HepG2 (cell line): Measurements from ENCODE around the gene IRF3. TPM values are rescaled to one million over a fixed set of nuclear protein-coding genes. Genes with fewer than 3 reads are reported as not detected.

Experiments
- ATAC-seq: fragments of 200-7000 bp; cut with Tn5 transposase; 3 replicates; pipeline ENCODE4 v1.9.1; 2020; ENCODE audit warnings: mild to moderate bottlenecking, moderate library complexity
- BruUV-seq: library from RNA; stranded (reverse); fragments of 400-500 nt; replicated peaks from 2 replicates; lab custom pipeline; 2021; lab: Mats Ljungman, UMichigan
- CTCF ChIA-PET: fragments of 300-600 bp; formaldehyde crosslinking; extraction: SDS; loops from one replicate; lab custom pipeline; 2021; ENCODE audit warnings: low total read pairs, inconsistent platforms, low intra/inter-chr PET ratio; lab: Yijun Ruan, JAX
- POLR2A ChIA-PET: fragments of 350-600 bp; sonication (Branson Sonifier 250); formaldehyde crosslinking; loops from one replicate; lab custom pipeline; 2020; ENCODE audit warnings: antibody characterized with exemption, inconsistent platforms; lab: Yijun Ruan, JAX
- DNase-seq: peaks from one replicate; pipeline ENCODE4 v3.0.0-alpha.2; 2015; ENCODE audit warnings: low spot score
- FAIRE-seq: peaks from 3 replicates; lab custom pipeline; 2011; peaks lifted over from hg19 to GRCh38; lab: Jason Lieb, UNC
- H2AFZ ChIP-seq: one replicate; pipeline ENCODE4 v1.6.1; 2011; ENCODE audit warnings: low read length, inconsistent platforms
- H3K27ac ChIP-seq: fragments of 300-600 bp; 3 replicates; pipeline ENCODE4 v1.8.0; 2011; ENCODE audit warnings: mixed run types, mild to moderate bottlenecking, mixed read lengths, low read length, inconsistent platforms; ENCODE audit not compliant: insufficient read depth; ENCODE audit errors: extremely low read length
- H3K27me3 ChIP-seq, 2 experiments: fragments of 200-600 bp in 1 of 2; 2 replicates in 1 of 2; 3 replicates in 1 of 2; pipeline versions ENCODE4 v1.6.0 to v1.8.0; 2011; ENCODE audit warnings: low read length in 2 of 2, mild to moderate bottlenecking in 2 of 2, moderate library complexity in 2 of 2, inconsistent platforms in 1 of 2; ENCODE audit not compliant: insufficient read depth in 2 of 2, control insufficient read depth in 1 of 2
- H3K36me3 ChIP-seq, 2 experiments: fragments of 200-600 bp in 1 of 2; replicated peaks in 1 of 2; 2 replicates in 1 of 2; 3 replicates in 1 of 2; pipeline versions ENCODE4 v1.5.1 to v1.8.0; 2011; ENCODE audit warnings: low read length in 2 of 2, inconsistent platforms in 1 of 2; ENCODE audit not compliant: insufficient read depth in 2 of 2, control insufficient read depth in 1 of 2
- H3K4me1 ChIP-seq: 2 replicates; pipeline ENCODE4 v1.5.1; 2012; ENCODE audit warnings: low read length, inconsistent platforms; ENCODE audit not compliant: insufficient read depth
- H3K4me2 ChIP-seq: 2 replicates; pipeline ENCODE4 v1.6.0; 2011; ENCODE audit warnings: low read depth, low read length, inconsistent platforms
- H3K4me3 ChIP-seq, 3 experiments: fragments of 200-600 bp in 1 of 3; sonication (generic), shearing (Covaris generic) in 1 of 3; replicated peaks in 1 of 3; 2 replicates each; pipeline ENCODE4 v1.5.1; 2011 to 2016; ENCODE audit warnings: low read length in 3 of 3, inconsistent platforms in 2 of 3, low read depth in 2 of 3, mild to moderate bottlenecking in 2 of 3, control low read depth in 1 of 3, mixed read lengths in 1 of 3; ENCODE audit not compliant: insufficient read depth in 1 of 3
- H3K79me2 ChIP-seq: one replicate; pipeline ENCODE4 v1.6.1; 2011; ENCODE audit warnings: low read length, inconsistent platforms; ENCODE audit not compliant: insufficient read depth
- H3K9ac ChIP-seq: 2 replicates; pipeline ENCODE4 v1.6.0; 2011; ENCODE audit warnings: mild to moderate bottlenecking, low read depth, low read length, inconsistent platforms; ENCODE audit not compliant: insufficient read depth
- H3K9me3 ChIP-seq: 2 replicates; pipeline ENCODE4 v1.5.1; 2012; ENCODE audit warnings: mild to moderate bottlenecking, low read length
- H4K20me1 ChIP-seq: 2 replicates; pipeline ENCODE4 v1.6.0; 2011; ENCODE audit warnings: inconsistent platforms, mild to moderate bottlenecking, low read length, moderate library complexity; ENCODE audit not compliant: insufficient read depth
- CEBPB ChIP-seq: IDR thresholded peaks from 2 replicates; pipeline ENCODE4 v1.6.1; 2011; ENCODE audit warnings: low read depth, low read length, improper control_type of control experiment, borderline replicate concordance
- ELF1 ChIP-seq: sonication (generic); formaldehyde crosslinking; IDR thresholded peaks from 2 replicates; pipeline ENCODE4 v1.4.0; 2020; ENCODE audit warnings: missing genetic modification reagents
- GATA4 ChIP-seq: sonication (generic); IDR thresholded peaks from 2 replicates; pipeline ENCODE4 v1.6.1; 2016; ENCODE audit warnings: antibody characterized with exemption, low read depth, borderline replicate concordance
- MAZ ChIP-seq, 2 experiments: sonication (generic) in 1 of 2; formaldehyde crosslinking in 1 of 2; IDR thresholded peaks; 2 replicates each; pipeline versions ENCODE4 v1.5.0 to v1.6.1; 2012 to 2020; ENCODE audit warnings: low read depth in 2 of 2, mild to moderate bottlenecking in 2 of 2, borderline replicate concordance in 1 of 2, improper control_type of control experiment in 1 of 2, low read length in 1 of 2, missing genetic modification reagents in 1 of 2, moderate library complexity in 1 of 2
- NFYC ChIP-seq: IDR thresholded peaks from 2 replicates; pipeline ENCODE4 v1.6.1; 2016; ENCODE audit warnings: missing genetic modification reagents, missing compliant biosample characterization
- PPARG ChIP-seq: conservative IDR thresholded peaks from 2 replicates; pipeline ENCODE4 v1.6.1; 2016; ENCODE audit warnings: missing biosample characterization, missing genetic modification reagents
- REXO4 ChIP-seq: sonication (generic); formaldehyde crosslinking; IDR thresholded peaks from 2 replicates; pipeline ENCODE4 v1.8.0; 2022; ENCODE audit warnings: missing genetic modification reagents, mild to moderate bottlenecking, borderline replicate concordance
- SALL1 ChIP-seq: sonication (generic); formaldehyde crosslinking; IDR thresholded peaks from 2 replicates; pipeline ENCODE4 v1.8.0; 2022; ENCODE audit warnings: mild to moderate bottlenecking, missing genetic modification reagents
- SPEN ChIP-seq: sonication (generic); formaldehyde crosslinking; IDR thresholded peaks from 2 replicates; pipeline ENCODE4 v1.5.1; 2020; ENCODE audit warnings: low read depth, mild to moderate bottlenecking, missing genetic modification reagents
- STAG1 ChIP-seq: sonication (generic); formaldehyde crosslinking; IDR thresholded peaks from 2 replicates; pipeline ENCODE4 v1.4.0; 2020; ENCODE audit warnings: missing genetic modification reagents
- ZNF256 ChIP-seq: sonication (generic); formaldehyde crosslinking; conservative IDR thresholded peaks from 2 replicates; pipeline ENCODE4 v1.4.0; 2020; ENCODE audit warnings: missing genetic modification reagents
- ZNF670 ChIP-seq: sonication (generic); formaldehyde crosslinking; IDR thresholded peaks from 2 replicates; pipeline ENCODE4 v1.8.0; 2022; ENCODE audit warnings: mild to moderate bottlenecking, missing genetic modification reagents, borderline replicate concordance
- WGBS: methylation state at CpG from one replicate; pipeline ENCODE4 v1.1.6; 2017; ENCODE audit warnings: low lambda C conversion rate; 5-methylcytosine and 5-hydroxymethylcytosine counted together
- in situ Hi-C: cut with HindIII; loops from 2 replicates; pipeline ENCODE4 v1.10.0; 2017; ENCODE audit warnings: low pct_unique_long_range_greater_than_20kb; ENCODE audit not compliant: extremely low pct_ligation_motif_present
- intact Hi-C: fragments of 100-400 bp; cut with micrococcal nuclease; formaldehyde crosslinking; loops from one replicate; pipeline ENCODE4 v1.10.0; 2022; ENCODE audit not compliant: unreplicated experiment
- polyA plus RNA-seq, 8 experiments: library from polyadenylated mRNA; depleted of rRNA in 3 of 8; stranded (reverse) in 7 of 8; unstranded in 1 of 8; fragments of >200 nt; fragmentation: Illumina TruSeq in 4 of 8; extraction: Trizol in 4 of 8; gene quantifications; 2 replicates each; pipeline versions ENCODE4 v1.2.1 to v1.2.3, GENCODE V29; 2011 to 2016; ENCODE audit warnings: low read depth in 4 of 8, missing spikeins in 1 of 8, mixed read lengths in 1 of 8; ENCODE audit not compliant: insufficient read depth in 1 of 8
- total RNA-seq, 5 experiments: library from RNA; depleted of rRNA; stranded (reverse); fragments of >200 nt; fragmentation: Illumina TruSeq; extraction: Trizol; gene quantifications; 2 replicates each; pipeline ENCODE4 v1.2.3, GENCODE V29; 2016; ENCODE audit warnings: low read depth in 1 of 5
- TF ChIP-seq, protein P1 (sequence below): sonication (generic); formaldehyde crosslinking; IDR thresholded peaks from 2 replicates; pipeline ENCODE4 v1.4.0; 2020; ENCODE audit warnings: missing genetic modification reagents
- TF ChIP-seq, protein P2 (sequence below): sonication (generic); formaldehyde crosslinking; IDR thresholded peaks from 2 replicates; pipeline ENCODE4 v1.4.0; 2020; ENCODE audit warnings: missing genetic modification reagents
- TF ChIP-seq, protein P3 (sequence below): sonication (generic); formaldehyde crosslinking; IDR thresholded peaks from 2 replicates; pipeline ENCODE4 v1.4.0; 2020; ENCODE audit warnings: mild to moderate bottlenecking, low read depth, missing genetic modification reagents
- TF ChIP-seq, protein P4 (sequence below): sonication (generic); formaldehyde crosslinking; IDR thresholded peaks from 2 replicates; pipeline ENCODE4 v1.8.1; 2023; ENCODE audit warnings: missing genetic modification reagents, mild to moderate bottlenecking, borderline replicate concordance

IRF3 gene
- total and polyA plus RNA-seq, 2 of the 13 experiments (the other 11 are each of a cell fraction or from before 2014, with no cell fraction given), result 61.9 to 65.5 TPM

DNA sequence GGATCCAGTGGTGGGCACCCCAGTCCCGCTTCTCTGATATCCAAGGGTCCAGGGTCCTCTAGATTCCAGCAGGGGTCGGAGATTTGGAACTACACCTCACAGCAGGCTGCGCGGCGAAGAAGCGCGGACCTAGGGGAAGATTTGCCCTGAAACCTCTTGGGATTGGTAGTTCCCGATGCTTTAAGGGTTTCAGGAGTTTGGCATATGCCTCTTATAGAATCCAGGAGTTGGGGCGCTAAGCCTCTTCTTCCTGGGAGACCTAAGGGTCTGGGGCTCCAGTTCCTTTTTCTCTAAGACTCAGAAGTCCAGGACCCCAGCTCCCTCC lies 425 bp upstream of the IRF3 start:
- DNase-seq, result no peak
- H3K36me3 ChIP-seq, result peaks cover 9 to 25% of the 10 kb centered on the region in 2 experiments
- TF ChIP-seq SALL1 (CRISPR knock-in tag) (0 out of 2 replicates have a peak, but pooled peaks have one; percentile 2), ZNF670 (CRISPR knock-in tag) (no peak), ELF1 (CRISPR knock-in tag) (no peak), STAG1 (CRISPR knock-in tag) (no peak), MAZ (IDR thresholded peaks at IDR 0.05; ENCODE audit: borderline replicate concordance, low read depth, low read length) (no peak), MAZ (CRISPR knock-in tag; IDR thresholded peaks at IDR 0.05; ENCODE audit: low read depth) (no peak; the same call in 1 of the 2 replicates), NFYC (CRISPR knock-in tag) (no peak), SPEN (no peak), ZNF256 (CRISPR knock-in tag) (0 out of 2 replicates have a peak, but pooled peaks have one; percentile 14), REXO4 (CRISPR knock-in tag) (no peak), GATA4 (no peak), PPARG (no peak), CEBPB (no peak)
- TF ChIP-seq, protein P1, sequence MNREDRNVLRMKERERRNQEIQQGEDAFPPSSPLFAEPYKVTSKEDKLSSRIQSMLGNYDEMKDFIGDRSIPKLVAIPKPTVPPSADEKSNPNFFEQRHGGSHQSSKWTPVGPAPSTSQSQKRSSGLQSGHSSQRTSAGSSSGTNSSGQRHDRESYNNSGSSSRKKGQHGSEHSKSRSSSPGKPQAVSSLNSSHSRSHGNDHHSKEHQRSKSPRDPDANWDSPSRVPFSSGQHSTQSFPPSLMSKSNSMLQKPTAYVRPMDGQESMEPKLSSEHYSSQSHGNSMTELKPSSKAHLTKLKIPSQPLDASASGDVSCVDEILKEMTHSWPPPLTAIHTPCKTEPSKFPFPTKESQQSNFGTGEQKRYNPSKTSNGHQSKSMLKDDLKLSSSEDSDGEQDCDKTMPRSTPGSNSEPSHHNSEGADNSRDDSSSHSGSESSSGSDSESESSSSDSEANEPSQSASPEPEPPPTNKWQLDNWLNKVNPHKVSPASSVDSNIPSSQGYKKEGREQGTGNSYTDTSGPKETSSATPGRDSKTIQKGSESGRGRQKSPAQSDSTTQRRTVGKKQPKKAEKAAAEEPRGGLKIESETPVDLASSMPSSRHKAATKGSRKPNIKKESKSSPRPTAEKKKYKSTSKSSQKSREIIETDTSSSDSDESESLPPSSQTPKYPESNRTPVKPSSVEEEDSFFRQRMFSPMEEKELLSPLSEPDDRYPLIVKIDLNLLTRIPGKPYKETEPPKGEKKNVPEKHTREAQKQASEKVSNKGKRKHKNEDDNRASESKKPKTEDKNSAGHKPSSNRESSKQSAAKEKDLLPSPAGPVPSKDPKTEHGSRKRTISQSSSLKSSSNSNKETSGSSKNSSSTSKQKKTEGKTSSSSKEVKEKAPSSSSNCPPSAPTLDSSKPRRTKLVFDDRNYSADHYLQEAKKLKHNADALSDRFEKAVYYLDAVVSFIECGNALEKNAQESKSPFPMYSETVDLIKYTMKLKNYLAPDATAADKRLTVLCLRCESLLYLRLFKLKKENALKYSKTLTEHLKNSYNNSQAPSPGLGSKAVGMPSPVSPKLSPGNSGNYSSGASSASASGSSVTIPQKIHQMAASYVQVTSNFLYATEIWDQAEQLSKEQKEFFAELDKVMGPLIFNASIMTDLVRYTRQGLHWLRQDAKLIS (CRISPR knock-in tag), result no peak
- TF ChIP-seq, protein P2, sequence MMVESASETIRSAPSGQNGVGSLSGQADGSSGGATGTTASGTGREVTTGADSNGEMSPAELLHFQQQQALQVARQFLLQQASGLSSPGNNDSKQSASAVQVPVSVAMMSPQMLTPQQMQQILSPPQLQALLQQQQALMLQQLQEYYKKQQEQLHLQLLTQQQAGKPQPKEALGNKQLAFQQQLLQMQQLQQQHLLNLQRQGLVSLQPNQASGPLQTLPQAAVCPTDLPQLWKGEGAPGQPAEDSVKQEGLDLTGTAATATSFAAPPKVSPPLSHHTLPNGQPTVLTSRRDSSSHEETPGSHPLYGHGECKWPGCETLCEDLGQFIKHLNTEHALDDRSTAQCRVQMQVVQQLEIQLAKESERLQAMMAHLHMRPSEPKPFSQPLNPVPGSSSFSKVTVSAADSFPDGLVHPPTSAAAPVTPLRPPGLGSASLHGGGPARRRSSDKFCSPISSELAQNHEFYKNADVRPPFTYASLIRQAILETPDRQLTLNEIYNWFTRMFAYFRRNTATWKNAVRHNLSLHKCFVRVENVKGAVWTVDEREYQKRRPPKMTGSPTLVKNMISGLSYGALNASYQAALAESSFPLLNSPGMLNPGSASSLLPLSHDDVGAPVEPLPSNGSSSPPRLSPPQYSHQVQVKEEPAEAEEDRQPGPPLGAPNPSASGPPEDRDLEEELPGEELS, result peak; percentile 1; the same call in 1 of the 2 replicates
- TF ChIP-seq, protein P3, sequence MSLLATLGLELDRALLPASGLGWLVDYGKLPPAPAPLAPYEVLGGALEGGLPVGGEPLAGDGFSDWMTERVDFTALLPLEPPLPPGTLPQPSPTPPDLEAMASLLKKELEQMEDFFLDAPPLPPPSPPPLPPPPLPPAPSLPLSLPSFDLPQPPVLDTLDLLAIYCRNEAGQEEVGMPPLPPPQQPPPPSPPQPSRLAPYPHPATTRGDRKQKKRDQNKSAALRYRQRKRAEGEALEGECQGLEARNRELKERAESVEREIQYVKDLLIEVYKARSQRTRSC (CRISPR knock-in tag), result no peak
- TF ChIP-seq, protein P4, sequence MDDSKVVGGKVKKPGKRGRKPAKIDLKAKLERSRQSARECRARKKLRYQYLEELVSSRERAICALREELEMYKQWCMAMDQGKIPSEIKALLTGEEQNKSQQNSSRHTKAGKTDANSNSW, result no peak

More for the DNA sequence above, 425 bp upstream of the IRF3 start:
- Histone ChIP-seq H3K9ac (peak overlapping the region; percentile 90), H4K20me1 (peaks cover 5% of the 10 kb centered on the region; the same call in 1 of the 2 replicates), H3K27me3 (no peaks in the 10 kb centered on the region; a peak in 1 of 5 replicates), H3K4me3 (peak overlapping the region; percentile 63 to 96 (median 93)), H3K4me1 (peaks cover 30% of the 10 kb centered on the region), H3K27ac (peak overlapping the region; percentile 74), H3K4me2 (peak overlapping the region; percentile 98), H3K79me2 (peaks cover 30% of the 10 kb centered on the region), H2AFZ (no peak overlapping the region), H3K9me3 (no peaks in the 10 kb centered on the region)
- in situ Hi-C loops (no loop called here), intact Hi-C loops (no loop called here)
- WGBS, result no CpG with 5 or more reads among the region's 9 CpGs
- ChIA-PET CTCF (no interaction called here), POLR2A (interaction anchor here (3.3 to 5.7 kb wide), 2 partner anchors 11 to 24 kb away, joined by 36 to 92 read pairs; partner anchors contain the start of genes PRMT1, RRAS and SCAF1)
- FAIRE-seq (no peak), ATAC-seq (peak; percentile 24)
- TSS peak; percentile 85 for BruUV-seq
